HCT116 (cell line): ENCODE measurements around the gene TSKU. TPM values are rescaled to one million over a fixed set of nuclear protein-coding genes. Genes with fewer than 3 reads are reported as not detected.

Source experiments
- ATAC-seq: fragments of 200-7000 bp; cut with Tn5 transposase; 2 replicates; pipeline ENCODE4 v1.9.1; 2020; ENCODE audit warnings: mild to moderate bottlenecking, moderate library complexity
- BruUV-seq: library from RNA; stranded (reverse); fragments of 400-500 nt; replicated peaks from 2 replicates; lab custom pipeline; 2021; lab: Mats Ljungman, UMichigan
- CTCF ChIA-PET: fragments of 300-600 bp; sonication (Branson Sonifier 250); formaldehyde crosslinking; loops from one replicate; lab custom pipeline; 2021; ENCODE audit warnings: antibody characterized with exemption; lab: Charles Lee
- POLR2A ChIA-PET: fragments of 300-600, 350-600 bp; sonication (Branson Sonifier 250); formaldehyde crosslinking; loops from one replicate; lab custom pipeline; 2021; ENCODE audit warnings: antibody characterized with exemption; lab: Charles Lee
- RAD21 ChIA-PET, 2 experiments: fragments of 300-600 bp; sonication (Branson Sonifier 250); formaldehyde crosslinking; loops; one replicate each; lab custom pipeline; 2023; ENCODE audit warnings: low total read pairs in 2 of 2; ENCODE audit not compliant: uncharacterized antibody in 2 of 2, unreplicated experiment in 2 of 2, low non-redundant PET in 1 of 2; lab: Charles Lee
- DNase-seq: peaks from one replicate; pipeline ENCODE4 v3.0.0-alpha.2; 2010; ENCODE audit warnings: low read depth, low spot score
- H2AFZ ChIP-seq: fragments of 200-600 bp; shearing (Covaris generic), sonication (generic); 2 replicates; pipeline ENCODE4 v1.6.1; 2017; ENCODE audit warnings: low read depth, mixed run types, mixed read lengths, antibody characterized with exemption, low read length; ENCODE audit not compliant: poor library complexity, severe bottlenecking
- H3K27ac ChIP-seq: 2 replicates; pipeline ENCODE4 v1.5.1; 2012; ENCODE audit warnings: low read depth, low read length
- H3K27me3 ChIP-seq: fragments of 200-600 bp; sonication (generic); 2 replicates; pipeline ENCODE4 v1.6.1; 2016; ENCODE audit warnings: mixed run types, low read length, mixed read lengths; ENCODE audit not compliant: insufficient read depth
- H3K36me3 ChIP-seq, 2 experiments: fragments of 200-500 bp in 1 of 2; fragments of 200-600 bp in 1 of 2; sonication (Bioruptor generic) in 1 of 2; sonication (generic) in 1 of 2; 2 replicates each; pipeline versions ENCODE4 v1.5.1 to v1.6.1; 2014 to 2016; ENCODE audit warnings: low read length in 2 of 2, inconsistent platforms in 1 of 2, mixed read lengths in 1 of 2, mixed run types in 1 of 2; ENCODE audit not compliant: insufficient read depth in 2 of 2, control insufficient read depth in 1 of 2
- H3K4me1 ChIP-seq, 2 experiments: fragments of 200-600 bp in 1 of 2; sonication (generic) in 1 of 2; 2 replicates each; pipeline versions ENCODE4 v1.5.1 to v1.6.1; 2012 to 2017; ENCODE audit warnings: low read length in 2 of 2, inconsistent platforms in 1 of 2, mild to moderate bottlenecking in 1 of 2, mixed read lengths in 1 of 2, mixed run types in 1 of 2, moderate library complexity in 1 of 2; ENCODE audit not compliant: insufficient read depth in 2 of 2, control insufficient read depth in 1 of 2
- H3K4me2 ChIP-seq: fragments of 200-600 bp; sonication (generic); 2 replicates; pipeline ENCODE4 v1.6.1; 2017; ENCODE audit warnings: mixed run types, low read length, mixed read lengths
- H3K4me3 ChIP-seq, 2 experiments: fragments of 200-600 bp in 1 of 2; sonication (generic) in 1 of 2; replicated peaks in 1 of 2; 2 replicates each; pipeline ENCODE4 v1.5.1; 2011 to 2016; ENCODE audit warnings: low read length in 2 of 2, control low read depth in 1 of 2, low read depth in 1 of 2, mild to moderate bottlenecking in 1 of 2, mixed read lengths in 1 of 2, mixed run types in 1 of 2
- H3K79me2 ChIP-seq: fragments of 200-600 bp; sonication (generic); 2 replicates; pipeline ENCODE4 v1.6.1; 2017; ENCODE audit warnings: mild to moderate bottlenecking, mixed run types, low read length, moderate library complexity, mixed read lengths; ENCODE audit not compliant: insufficient read depth
- H3K9ac ChIP-seq: fragments of 200-600 bp; sonication (generic); 2 replicates; pipeline ENCODE4 v1.6.1; 2016; ENCODE audit warnings: low read length, mixed read lengths
- H3K9me2 ChIP-seq: fragments of 200-600 bp; sonication (generic), shearing (Covaris generic); 2 replicates; pipeline ENCODE4 v1.6.1; 2017; ENCODE audit warnings: mixed run types, mild to moderate bottlenecking, moderate library complexity; ENCODE audit not compliant: insufficient read depth
- H3K9me3 ChIP-seq, 2 experiments: fragments of 200-500 bp in 1 of 2; fragments of 200-600 bp in 1 of 2; sonication (Bioruptor generic) in 1 of 2; sonication (generic) in 1 of 2; 2 replicates each; pipeline ENCODE4 v1.6.1; 2014 to 2017; ENCODE audit warnings: low read length in 2 of 2, mixed read lengths in 2 of 2, inconsistent platforms in 1 of 2, low read depth in 1 of 2, mild to moderate bottlenecking in 1 of 2, mixed run types in 1 of 2, moderate library complexity in 1 of 2; ENCODE audit not compliant: control insufficient read depth in 1 of 2, insufficient read depth in 1 of 2
- H4K20me1 ChIP-seq: fragments of 200-600 bp; sonication (generic), shearing (Covaris generic); 2 replicates; pipeline ENCODE4 v1.6.1; 2017; ENCODE audit warnings: mixed run types, mild to moderate bottlenecking, moderate library complexity; ENCODE audit not compliant: insufficient read depth
- CEBPB ChIP-seq: IDR thresholded peaks from 2 replicates; pipeline ENCODE4 v1.6.1; 2012; ENCODE audit warnings: low read depth
- EZH2 ChIP-seq: fragments of 200-600 bp; sonication (generic); IDR thresholded peaks from 2 replicates; pipeline ENCODE4 v1.6.1; 2017; ENCODE audit warnings: antibody characterized with exemption, mixed run types
- EZH2phosphoT487 ChIP-seq: fragments of 200-600 bp; IDR thresholded peaks from 2 replicates; pipeline ENCODE4 v1.6.1; 2018; ENCODE audit warnings: antibody characterized with exemption, borderline replicate concordance
- JUND ChIP-seq: IDR thresholded peaks from 2 replicates; pipeline ENCODE4 v1.6.1; 2012
- POLR2AphosphoS5 ChIP-seq: IDR thresholded peaks from 2 replicates; pipeline ENCODE4 v1.6.1; 2011; ENCODE audit warnings: mild to moderate bottlenecking, low read depth, low read length, moderate library complexity
- SIN3A ChIP-seq: IDR thresholded peaks from 2 replicates; pipeline ENCODE4 v1.6.1; 2012; ENCODE audit warnings: low read depth
- SP1 ChIP-seq: IDR thresholded peaks from 2 replicates; pipeline ENCODE4 v1.6.1; 2012; ENCODE audit warnings: low read depth
- TCF7L2 ChIP-seq: IDR thresholded peaks from 2 replicates; pipeline ENCODE4 v1.7.0; 2011; ENCODE audit warnings: borderline replicate concordance, inconsistent platforms; ENCODE audit not compliant: insufficient read depth, insufficient read length; ENCODE audit errors: extremely low read depth
- ZNF274 ChIP-seq: fragments of 200-500 bp; sonication (Bioruptor generic); IDR thresholded peaks from 2 replicates; pipeline ENCODE4 v1.6.1; 2014; ENCODE audit warnings: mild to moderate bottlenecking, low read depth, low read length, inconsistent platforms
- intact Hi-C: fragments of 100-400 bp; cut with micrococcal nuclease; formaldehyde crosslinking; loops from 2 replicates; pipeline ENCODE4 v1.10.0; 2022
- total RNA-seq: library from RNA; stranded (reverse); gene quantifications from one replicate; pipeline ENCODE4 v1.2.1, GENCODE V29; 2021; ENCODE audit not compliant: unreplicated experiment
- TF ChIP-seq, protein P1 (sequence below): IDR thresholded peaks from 2 replicates; pipeline ENCODE4 v1.6.1; 2012; ENCODE audit warnings: low read depth
- TF ChIP-seq, protein P2 (sequence below): IDR thresholded peaks from 2 replicates; pipeline ENCODE4 v1.6.1; 2012
- TF ChIP-seq, protein P3 (sequence below): IDR thresholded peaks from 2 replicates; pipeline ENCODE4 v1.6.1; 2012

The TSKU gene
- total RNA-seq, 1 experiment from 2014 or later, result 21.9 TPM

DNA sequence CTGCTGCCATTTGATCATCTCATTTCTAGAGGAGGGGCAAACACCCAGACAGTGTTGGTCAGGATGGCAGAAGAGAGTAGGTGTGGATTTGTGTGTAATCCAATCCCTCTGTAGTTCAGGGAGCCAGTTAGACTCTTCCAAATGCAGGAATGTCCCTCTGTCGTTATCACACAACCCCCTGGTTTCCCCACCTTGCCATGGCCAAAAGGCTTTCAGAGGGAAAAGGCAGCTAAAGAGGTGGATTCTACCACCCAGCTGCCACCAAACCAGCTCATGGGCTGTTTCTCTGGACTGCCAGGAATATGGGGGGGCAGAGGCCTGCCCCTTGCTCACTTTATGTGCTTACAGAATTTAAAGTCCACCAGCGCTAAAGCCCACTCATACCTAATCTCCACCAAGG, 18.1 kb downstream of the TSKU start:
- TF ChIP-seq POLR2AphosphoS5 (no peak), EZH2phosphoT487 (no peak), ZNF274 (no peak), JUND (no peak), SIN3A (no peak), EZH2 (no peak), SP1 (no peak), CEBPB (no peak), TCF7L2 (no peak)
- TF ChIP-seq, protein P1, sequence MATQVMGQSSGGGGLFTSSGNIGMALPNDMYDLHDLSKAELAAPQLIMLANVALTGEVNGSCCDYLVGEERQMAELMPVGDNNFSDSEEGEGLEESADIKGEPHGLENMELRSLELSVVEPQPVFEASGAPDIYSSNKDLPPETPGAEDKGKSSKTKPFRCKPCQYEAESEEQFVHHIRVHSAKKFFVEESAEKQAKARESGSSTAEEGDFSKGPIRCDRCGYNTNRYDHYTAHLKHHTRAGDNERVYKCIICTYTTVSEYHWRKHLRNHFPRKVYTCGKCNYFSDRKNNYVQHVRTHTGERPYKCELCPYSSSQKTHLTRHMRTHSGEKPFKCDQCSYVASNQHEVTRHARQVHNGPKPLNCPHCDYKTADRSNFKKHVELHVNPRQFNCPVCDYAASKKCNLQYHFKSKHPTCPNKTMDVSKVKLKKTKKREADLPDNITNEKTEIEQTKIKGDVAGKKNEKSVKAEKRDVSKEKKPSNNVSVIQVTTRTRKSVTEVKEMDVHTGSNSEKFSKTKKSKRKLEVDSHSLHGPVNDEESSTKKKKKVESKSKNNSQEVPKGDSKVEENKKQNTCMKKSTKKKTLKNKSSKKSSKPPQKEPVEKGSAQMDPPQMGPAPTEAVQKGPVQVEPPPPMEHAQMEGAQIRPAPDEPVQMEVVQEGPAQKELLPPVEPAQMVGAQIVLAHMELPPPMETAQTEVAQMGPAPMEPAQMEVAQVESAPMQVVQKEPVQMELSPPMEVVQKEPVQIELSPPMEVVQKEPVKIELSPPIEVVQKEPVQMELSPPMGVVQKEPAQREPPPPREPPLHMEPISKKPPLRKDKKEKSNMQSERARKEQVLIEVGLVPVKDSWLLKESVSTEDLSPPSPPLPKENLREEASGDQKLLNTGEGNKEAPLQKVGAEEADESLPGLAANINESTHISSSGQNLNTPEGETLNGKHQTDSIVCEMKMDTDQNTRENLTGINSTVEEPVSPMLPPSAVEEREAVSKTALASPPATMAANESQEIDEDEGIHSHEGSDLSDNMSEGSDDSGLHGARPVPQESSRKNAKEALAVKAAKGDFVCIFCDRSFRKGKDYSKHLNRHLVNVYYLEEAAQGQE, result no peak
- TF ChIP-seq, protein P2, sequence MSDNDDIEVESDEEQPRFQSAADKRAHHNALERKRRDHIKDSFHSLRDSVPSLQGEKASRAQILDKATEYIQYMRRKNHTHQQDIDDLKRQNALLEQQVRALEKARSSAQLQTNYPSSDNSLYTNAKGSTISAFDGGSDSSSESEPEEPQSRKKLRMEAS, result no peak
- TF ChIP-seq, protein P3, sequence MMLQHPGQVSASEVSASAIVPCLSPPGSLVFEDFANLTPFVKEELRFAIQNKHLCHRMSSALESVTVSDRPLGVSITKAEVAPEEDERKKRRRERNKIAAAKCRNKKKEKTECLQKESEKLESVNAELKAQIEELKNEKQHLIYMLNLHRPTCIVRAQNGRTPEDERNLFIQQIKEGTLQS, result no peak
- H3K9me3 ChIP-seq, result no peaks in the 10 kb centered on the region
- peaks cover 0 to 3% of the 10 kb centered on the region in 2 experiments; a peak in 1 of 4 replicates for H3K36me3 ChIP-seq
- no peak overlapping the region for H3K9ac ChIP-seq
- intact Hi-C loops, result no loop called here
- H2AFZ ChIP-seq, result no peak overlapping the region
- no peak for DNase-seq
- ATAC-seq, result no peak
- no peak overlapping the region for H3K4me2 ChIP-seq
- ChIA-PET RAD21 (interaction anchor here in 1 of 2 experiments (1.3 kb wide), 1 partner anchor 67 kb away, joined by 5 read pairs; no protein-coding TSS in a partner anchor), POLR2A (interaction anchor here (1.1 kb wide), 1 partner anchor 13 kb away, joined by 6 read pairs; no protein-coding TSS in a partner anchor), CTCF (interaction anchor here (1.1 to 7.3 kb wide), 4 partner anchors 66 to 119 kb away, joined by 4 to 50 read pairs (median 10); no protein-coding TSS in a partner anchor)
- H3K4me3 ChIP-seq, result no peak overlapping the region
- peaks cover 7 to 10% of the 10 kb centered on the region in 2 experiments; a peak in 3 of 4 replicates for H3K4me1 ChIP-seq
- no peaks in the 10 kb centered on the region for H3K79me2 ChIP-seq
- no peak overlapping the region for H3K27ac ChIP-seq
- H3K9me2 ChIP-seq, result no peaks in the 10 kb centered on the region
- no peaks in the 10 kb centered on the region for H3K27me3 ChIP-seq
- BruUV-seq, result no TSS peak
- H4K20me1 ChIP-seq, result no peaks in the 10 kb centered on the region
